K562 (cell line): ENCODE measurements around the gene GZF1. TPM values are rescaled to one million over a fixed set of nuclear protein-coding genes. Genes with fewer than 3 reads are reported as not detected.

Experiments
- ARID2 ChIP-seq: fragments of 450-650 bp; IDR thresholded peaks from 2 replicates; pipeline ENCODE4 v1.6.1; 2017; ENCODE audit warnings: antibody characterized with exemption, mild to moderate bottlenecking
- ATF2 ChIP-seq: sonication (generic); formaldehyde crosslinking; IDR thresholded peaks from 2 replicates; pipeline ENCODE4 v1.8.1; 2022; ENCODE audit warnings: missing genetic modification reagents
- BRCA1 ChIP-seq, 2 experiments: fragments of 450-650 bp in 1 of 2; sonication (generic) in 1 of 2; formaldehyde crosslinking in 1 of 2; IDR thresholded peaks; 2 replicates each; pipeline versions ENCODE4 v1.5.0 to v1.6.1; 2017 to 2020; ENCODE audit warnings: mild to moderate bottlenecking in 1 of 2, missing genetic modification reagents in 1 of 2
- CEBPB ChIP-seq: fragments of 450-650 bp; IDR thresholded peaks from 2 replicates; pipeline ENCODE4 v1.6.1; 2016; ENCODE audit warnings: missing genetic modification characterization, missing compliant biosample characterization
- CEBPG ChIP-seq, 3 experiments: fragments of 200-800 bp in 1 of 3; sonication (Bioruptor generic) in 1 of 3; sonication (generic) in 1 of 3; formaldehyde crosslinking in 1 of 3; IDR thresholded peaks in 2 of 3; conservative IDR thresholded peaks in 1 of 3; 2 replicates each; pipeline versions ENCODE4 v1.6.1 to v1.8.0; 2016 to 2022; ENCODE audit warnings: missing compliant biosample characterization in 2 of 3, missing genetic modification characterization in 2 of 3, mild to moderate bottlenecking in 1 of 3, missing genetic modification reagents in 1 of 3
- DEAF1 ChIP-seq: fragments of 450-650 bp; formaldehyde crosslinking; IDR thresholded peaks from 2 replicates; pipeline ENCODE4 v1.4.0; 2020; ENCODE audit warnings: mild to moderate bottlenecking, moderate library complexity
- E4F1 ChIP-seq: fragments of 250-450 bp; sonication (Bioruptor Pico); IDR thresholded peaks from 2 replicates; pipeline ENCODE4 v1.5.0; 2021; ENCODE audit warnings: mild to moderate bottlenecking, borderline replicate concordance
- ERF ChIP-seq: fragments of 450-650 bp; formaldehyde crosslinking; IDR thresholded peaks from 2 replicates; pipeline ENCODE4 v1.4.0; 2020; ENCODE audit warnings: mild to moderate bottlenecking, mixed read lengths
- HLTF ChIP-seq: fragments of 450-650 bp; IDR thresholded peaks from 2 replicates; pipeline ENCODE4 v1.6.1; 2016
- IRF2 ChIP-seq: sonication (generic); formaldehyde crosslinking; IDR thresholded peaks from 2 replicates; pipeline ENCODE4 v1.8.1; 2022; ENCODE audit warnings: mild to moderate bottlenecking, missing genetic modification reagents
- PYGO2 ChIP-seq: fragments of 450-650 bp; IDR thresholded peaks from 2 replicates; pipeline ENCODE4 v1.6.1; 2016; ENCODE audit warnings: mild to moderate bottlenecking, missing genetic modification characterization, moderate library complexity, missing compliant biosample characterization
- SAP30 ChIP-seq: fragments of 200-600 bp; sonication (generic); IDR thresholded peaks from 2 replicates; pipeline ENCODE4 v1.6.1; 2012; ENCODE audit warnings: borderline replicate concordance, low read depth, mild to moderate bottlenecking, moderate library complexity, low read length, control low read depth, inconsistent platforms; ENCODE audit not compliant: insufficient read depth, poor library complexity, severe bottlenecking
- STAG1 ChIP-seq: sonication (generic); formaldehyde crosslinking; IDR thresholded peaks from 2 replicates; pipeline ENCODE4 v1.5.0; 2020; ENCODE audit warnings: missing genetic modification reagents, borderline replicate concordance
- ZBTB17 ChIP-seq: fragments of 450-650 bp; formaldehyde crosslinking; IDR thresholded peaks from 2 replicates; pipeline ENCODE4 v1.4.0; 2020; ENCODE audit warnings: mild to moderate bottlenecking
- ZFX ChIP-seq: sonication (generic); formaldehyde crosslinking; IDR thresholded peaks from 2 replicates; pipeline ENCODE4 v1.8.0; 2022; ENCODE audit warnings: mild to moderate bottlenecking, missing genetic modification reagents, moderate library complexity
- ZNF609 ChIP-seq: sonication (generic); formaldehyde crosslinking; IDR thresholded peaks from 2 replicates; pipeline ENCODE4 v1.8.1; 2023; ENCODE audit warnings: missing genetic modification reagents, mild to moderate bottlenecking, borderline replicate concordance
- ZNF77 ChIP-seq: fragments of 250-450 bp; sonication (Bioruptor Pico); IDR thresholded peaks from 2 replicates; pipeline ENCODE4 v1.5.0; 2020
- polyA plus RNA-seq, 8 experiments: library from polyadenylated mRNA; depleted of rRNA in 4 of 8; stranded (reverse) in 5 of 8; unstranded in 3 of 8; fragments of >200 nt; fragmentation: Nextera tagmentation in 2 of 8; fragmentation: Illumina TruSeq in 1 of 8; extraction: Ambion mirVana in 2 of 8; extraction: Trizol in 1 of 8; gene quantifications; 2 replicates each; pipeline versions ENCODE4 v1.2.1 to v1.2.3, GENCODE V29; 2011 to 2014; ENCODE audit warnings: inconsistent platforms in 1 of 8, missing spikeins in 1 of 8
- total RNA-seq, 7 experiments: library from RNA; depleted of rRNA in 6 of 7; stranded (reverse); fragments of >200 nt in 6 of 7; fragmentation: Illumina TruSeq in 2 of 7; extraction: Trizol in 2 of 7; gene quantifications; 2 replicates each; pipeline versions ENCODE4 v1.2.1 to v1.2.3, GENCODE V29; 2011 to 2021; ENCODE audit warnings: low replicate concordance in 1 of 7

GZF1 gene
- total and polyA plus RNA-seq, 9 of the 15 experiments (the other 6 are each of a cell fraction or from before 2014, with no cell fraction given): 1.2 to 15.7 (median 7.4) TPM

GRCh38 chr20:23350196-23350903, 11.6 kb upstream of the GZF1 start, which contains the start of gene NXT1 (continued):
- TF ChIP-seq ZNF609 (CRISPR knock-in tag) (no peak), ATF2 (CRISPR knock-in tag) (no peak), HLTF (no peak), BRCA1 (IDR thresholded peaks at IDR 0.05) (no peak), BRCA1 (CRISPR knock-in tag; IDR thresholded peaks at IDR 0.05) (no peak), DEAF1 (no peak), ZFX (CRISPR knock-in tag) (peak; percentile 94), ZNF77 (CRISPR knock-in tag) (no peak), STAG1 (CRISPR knock-in tag) (no peak), E4F1 (CRISPR knock-in tag) (no peak), PYGO2 (no peak), ERF (CRISPR knock-in tag) (no peak), IRF2 (CRISPR knock-in tag) (no peak), SAP30 (no peak), ZBTB17 (CRISPR knock-in tag) (no peak), CEBPG (CRISPR knock-in tag; IDR thresholded peaks at IDR 0.05) (no peak), CEBPG (tag; conservative IDR thresholded peaks at IDR 0.05 in 1 of 2, IDR thresholded peaks at IDR 0.05 in 1 of 2) (no peak), ARID2 (no peak), CEBPB (tag) (no peak)
